Hindlimb muscle (tissue), 1 donor: ENCODE results near the gene LPGAT1. TPM values are rescaled to one million over a fixed set of nuclear protein-coding genes. Genes with fewer than 3 reads are reported as not detected.
"Not testable (repeated sequence)": the region's sequence is repeated elsewhere in the genome, so short reads cannot be mapped to it uniquely, and the experiment has no call there.

Experiments used
- DNase-seq: peaks from one replicate; pipeline ENCODE4 v3.0.0-alpha.2; 2013
- polyA plus RNA-seq: library from polyadenylated mRNA; unstranded; fragments of 120-200 nt; gene quantifications from one replicate; pipeline ENCODE4 v1.2.1, GENCODE V29; 2013; ENCODE audit not compliant: insufficient read length

Gene LPGAT1
- polyA plus RNA-seq, 1 donor: 14.7 TPM

DNA sequence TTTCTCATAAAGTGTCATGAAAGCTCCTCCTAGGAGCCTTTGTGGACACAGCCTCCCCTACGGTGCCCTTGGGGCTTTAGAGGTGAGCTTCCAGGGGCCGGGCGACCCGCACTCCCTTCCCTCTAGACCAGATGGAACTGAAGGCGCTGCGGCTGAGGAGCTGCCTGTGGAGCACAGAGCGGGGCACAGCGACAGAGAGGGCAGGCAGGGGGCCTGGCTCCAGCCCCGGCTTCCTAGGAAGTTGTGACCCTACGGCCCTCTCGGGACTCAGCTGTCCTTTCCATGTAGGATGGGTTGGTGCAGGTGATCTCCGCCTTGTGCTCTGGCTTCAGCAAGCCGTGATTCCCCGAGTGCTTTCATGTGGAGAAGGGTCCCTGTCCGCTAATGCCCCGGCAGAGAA lies 131.5 kb downstream of the LPGAT1 start:
- no peak for DNase-seq

- peak; percentile 56 for DNase-seq
Observed at GRCh38 chr1:211698161-211699026, 132.2 kb downstream of the LPGAT1 start.

GRCh38 chr1:211697356-211697755 lies 133.2 kb downstream of the LPGAT1 start:
- no peak for DNase-seq

DNA sequence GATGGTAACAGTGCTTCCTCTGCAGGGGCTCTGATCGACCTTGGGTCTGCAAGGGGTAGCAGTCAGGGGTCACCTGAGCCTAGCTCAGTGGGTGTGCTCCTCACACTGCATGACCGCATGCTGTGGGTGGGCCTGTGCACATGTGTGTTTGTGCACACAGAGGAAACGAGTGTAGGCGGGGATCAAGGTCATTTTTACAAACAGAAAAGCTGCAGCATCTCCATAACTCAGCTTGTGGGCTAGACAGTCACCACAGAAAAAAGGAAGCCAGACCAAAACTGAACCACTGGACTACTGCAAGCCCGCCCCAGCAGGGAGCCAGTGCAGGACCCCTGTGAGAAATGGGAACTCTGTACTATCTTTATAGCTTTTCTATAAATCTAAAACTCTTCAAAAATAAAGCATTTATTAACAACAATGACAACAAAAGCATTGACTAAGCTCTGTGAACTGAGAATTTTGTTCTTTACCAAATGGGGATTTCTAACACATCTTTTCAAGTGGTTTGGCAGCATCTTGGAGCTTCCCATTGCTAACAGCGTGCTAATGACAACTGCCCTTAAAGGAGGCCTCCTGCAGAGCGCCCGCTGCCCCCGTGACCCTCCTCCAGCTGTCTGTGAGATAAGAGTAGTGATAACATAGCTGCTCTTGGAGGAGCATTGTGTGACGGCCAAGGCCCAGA lies 135.3 kb downstream of the LPGAT1 start:
- no peak for DNase-seq

GRCh38 chr1:211693911-211694310 lies 136.7 kb downstream of the LPGAT1 start:
- not testable (repeated sequence) for DNase-seq

Other genes with a start within 250 kb of the LPGAT1 start
- 4.9 TPM for gene NEK2, start 155.1 kb downstream of the LPGAT1 start, polyA plus RNA-seq
- gene INTS7, start 204.8 kb upstream of the LPGAT1 start, polyA plus RNA-seq: 11.5 TPM
- 7.8 TPM for gene DTL, start 205.0 kb upstream of the LPGAT1 start, polyA plus RNA-seq